ENCODE results near the gene SYT15B.
"Not testable (repeated sequence)": the region's sequence is repeated elsewhere in the genome, so short reads cannot be mapped to it uniquely, and the experiment has no call there.

Gene SYT15B

DNA sequence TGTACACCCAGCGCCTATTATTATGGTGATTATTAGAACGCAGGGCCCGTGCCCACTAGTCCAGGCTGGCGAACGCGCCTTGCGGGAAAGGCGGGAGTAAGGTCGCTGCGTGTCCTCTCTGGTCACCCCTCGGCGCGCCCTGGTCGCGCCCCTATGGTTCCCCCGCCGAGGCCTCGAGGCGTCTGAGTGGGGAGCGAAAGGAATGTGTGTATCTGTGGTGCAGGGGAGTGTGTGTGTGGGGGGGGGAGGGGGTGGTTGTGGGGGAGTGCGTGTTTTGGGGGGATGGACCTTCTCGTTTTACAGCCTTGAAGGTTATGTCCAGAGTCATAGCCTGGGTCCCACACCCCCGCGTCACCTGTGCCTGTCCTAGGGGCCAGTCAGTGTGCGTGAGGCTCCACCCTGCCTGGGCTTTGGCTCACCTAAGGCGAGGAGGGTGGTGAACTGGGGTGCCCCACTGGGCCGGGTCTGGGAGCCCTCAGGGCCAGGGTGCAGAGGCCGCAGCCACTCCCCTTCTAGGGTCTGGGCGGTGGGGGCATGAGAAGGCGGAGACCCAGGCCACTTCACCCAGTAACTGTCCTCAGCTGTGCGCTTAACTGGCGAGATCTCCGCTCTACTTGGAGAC lies at the start of gene SYT15B:
Gene SYT15B (minus strand): TSS at position 39 of the 622 bp plus-strand sequence. CDS start 952 bp downstream, outside the sequence.
- not testable (repeated sequence) for DNase-seq

DNA sequence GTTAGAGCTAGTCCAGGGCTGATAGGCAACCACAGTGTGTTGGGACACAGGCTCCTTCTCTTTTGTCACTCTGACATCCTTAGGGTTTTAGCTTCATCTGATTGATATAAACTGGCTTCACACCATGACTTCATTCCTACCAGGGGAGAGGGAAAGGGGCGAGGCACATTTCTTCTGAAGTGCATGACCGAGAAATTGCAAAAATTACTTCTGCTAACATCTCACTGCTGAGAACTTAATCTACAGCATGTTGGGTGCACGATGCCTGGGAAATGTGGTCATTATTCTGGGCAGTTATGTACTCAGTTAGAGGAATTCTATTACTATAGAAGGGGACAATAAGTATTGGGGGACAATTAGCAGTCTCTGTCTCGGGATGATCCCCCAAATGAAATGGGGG lies 16.2 kb upstream of the SYT15B start:
- DNase-seq, result not testable (repeated sequence)

DNA sequence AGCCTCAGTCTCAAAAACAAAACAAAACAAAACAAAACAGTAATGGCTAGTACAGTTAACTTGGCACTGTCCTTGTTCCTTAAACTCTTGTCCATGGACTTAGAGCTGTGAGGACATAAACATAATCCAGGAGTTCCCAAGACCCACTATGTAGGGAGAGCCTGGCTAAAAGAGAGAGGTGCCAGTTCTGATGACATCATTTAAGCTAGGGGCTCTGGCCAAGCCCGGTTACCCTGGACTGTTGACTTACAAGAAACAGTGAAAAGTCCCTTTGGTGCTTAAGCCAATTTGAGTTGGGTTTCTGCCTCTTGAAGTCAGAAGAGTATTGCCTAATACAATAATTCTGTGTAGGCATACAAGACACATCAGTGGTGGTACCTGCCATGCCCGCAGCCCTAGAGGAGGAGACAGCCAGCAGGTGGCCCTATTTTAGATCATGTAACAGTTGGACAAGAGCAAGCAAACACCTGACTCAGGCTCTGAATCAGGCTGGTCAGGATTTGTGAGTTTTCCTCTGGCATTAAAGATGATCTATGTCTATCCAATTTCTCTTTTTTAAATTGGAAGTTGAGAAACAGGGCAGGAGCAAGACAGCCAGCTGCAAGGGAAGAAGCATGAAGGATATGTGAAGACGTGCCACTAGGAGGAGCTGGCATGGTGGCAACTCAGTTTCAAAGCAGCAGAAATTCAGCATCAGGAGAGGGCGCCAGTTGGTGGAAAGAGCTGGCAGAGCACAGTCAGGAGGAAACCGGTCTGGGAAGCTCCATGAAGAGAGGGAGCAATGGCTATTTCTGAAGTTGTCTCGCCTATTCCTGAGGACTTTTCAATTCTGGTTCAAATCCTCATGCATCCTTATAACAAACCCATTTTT lies 12.2 kb upstream of the SYT15B start:
- DNase-seq, result not testable (repeated sequence)

DNA sequence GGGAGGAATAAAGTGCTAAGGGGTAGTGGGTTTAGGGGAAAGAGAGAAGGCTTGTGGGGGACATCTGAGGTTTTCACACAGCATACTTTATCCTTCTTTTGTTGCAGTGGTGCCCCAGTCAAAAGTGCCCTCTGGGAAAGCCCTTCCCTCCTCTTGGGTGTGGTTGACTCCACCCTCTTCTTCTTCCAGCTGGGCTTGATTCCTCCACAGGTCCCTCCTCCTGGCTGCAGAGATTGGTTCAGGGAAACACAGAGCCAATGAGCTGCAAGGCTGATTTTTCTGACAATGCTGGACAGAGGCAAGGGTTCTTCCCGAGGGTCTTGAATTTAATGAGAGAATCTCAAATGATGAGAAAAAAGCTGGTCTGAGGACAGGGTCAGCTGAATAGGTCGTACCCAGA lies 7.4 kb upstream of the SYT15B start:
- DNase-seq, result not testable (repeated sequence)

DNA sequence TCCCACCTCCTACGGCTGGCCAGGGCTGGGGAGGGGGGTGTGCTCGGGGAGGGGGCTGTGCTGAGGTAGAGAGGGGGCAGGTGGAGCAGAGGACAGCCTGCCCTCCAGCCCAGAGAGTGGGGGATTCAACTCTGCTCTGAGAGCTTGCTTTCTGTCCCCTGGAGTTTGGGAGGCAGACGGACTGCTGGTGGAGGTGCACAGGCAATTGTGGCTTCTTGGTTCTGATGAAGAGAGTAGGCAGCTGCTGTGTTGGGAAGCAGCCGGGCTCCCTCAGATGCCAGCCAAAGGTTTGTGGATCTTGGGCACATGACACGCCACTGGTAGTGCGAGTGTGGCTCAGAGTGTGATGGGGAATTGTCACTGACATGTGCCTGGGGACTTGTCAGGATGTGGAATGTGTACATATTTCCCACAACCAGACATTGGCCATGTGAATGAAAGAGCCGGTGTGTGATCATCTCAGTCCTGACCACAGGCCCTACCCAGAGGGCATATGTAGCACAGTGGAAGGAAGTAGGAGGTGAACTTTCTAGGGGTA lies 5.3 kb upstream of the SYT15B start:
- not testable (repeated sequence) for DNase-seq

GRCh38 chr10:47768085-47768484 lies 4.7 kb upstream of the SYT15B start:
- DNase-seq, result not testable (repeated sequence)

GRCh38 chr10:47767236-47767635 lies 3.8 kb upstream of the SYT15B start:
- DNase-seq, result not testable (repeated sequence)

DNA sequence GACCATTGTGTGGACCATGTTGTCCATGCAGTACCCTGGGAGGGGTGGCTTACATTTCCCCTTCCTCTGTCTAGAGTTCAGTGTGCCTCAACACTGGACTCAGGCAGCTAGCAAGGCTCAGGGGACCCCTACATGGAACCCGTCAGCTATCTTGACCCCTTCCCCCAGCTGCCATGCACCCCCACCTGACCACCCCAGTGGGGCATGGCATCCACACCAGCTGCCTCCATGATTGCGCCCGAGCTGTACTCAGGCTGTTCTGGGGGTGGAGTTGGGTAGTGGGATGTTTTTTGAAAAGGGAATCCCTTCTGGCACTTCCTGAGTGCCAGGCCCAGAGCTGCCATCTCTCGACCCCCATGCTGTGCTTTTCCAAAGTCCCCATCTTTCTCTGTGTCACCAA lies 1.8 kb upstream of the SYT15B start:
- DNase-seq, result not testable (repeated sequence)

DNA sequence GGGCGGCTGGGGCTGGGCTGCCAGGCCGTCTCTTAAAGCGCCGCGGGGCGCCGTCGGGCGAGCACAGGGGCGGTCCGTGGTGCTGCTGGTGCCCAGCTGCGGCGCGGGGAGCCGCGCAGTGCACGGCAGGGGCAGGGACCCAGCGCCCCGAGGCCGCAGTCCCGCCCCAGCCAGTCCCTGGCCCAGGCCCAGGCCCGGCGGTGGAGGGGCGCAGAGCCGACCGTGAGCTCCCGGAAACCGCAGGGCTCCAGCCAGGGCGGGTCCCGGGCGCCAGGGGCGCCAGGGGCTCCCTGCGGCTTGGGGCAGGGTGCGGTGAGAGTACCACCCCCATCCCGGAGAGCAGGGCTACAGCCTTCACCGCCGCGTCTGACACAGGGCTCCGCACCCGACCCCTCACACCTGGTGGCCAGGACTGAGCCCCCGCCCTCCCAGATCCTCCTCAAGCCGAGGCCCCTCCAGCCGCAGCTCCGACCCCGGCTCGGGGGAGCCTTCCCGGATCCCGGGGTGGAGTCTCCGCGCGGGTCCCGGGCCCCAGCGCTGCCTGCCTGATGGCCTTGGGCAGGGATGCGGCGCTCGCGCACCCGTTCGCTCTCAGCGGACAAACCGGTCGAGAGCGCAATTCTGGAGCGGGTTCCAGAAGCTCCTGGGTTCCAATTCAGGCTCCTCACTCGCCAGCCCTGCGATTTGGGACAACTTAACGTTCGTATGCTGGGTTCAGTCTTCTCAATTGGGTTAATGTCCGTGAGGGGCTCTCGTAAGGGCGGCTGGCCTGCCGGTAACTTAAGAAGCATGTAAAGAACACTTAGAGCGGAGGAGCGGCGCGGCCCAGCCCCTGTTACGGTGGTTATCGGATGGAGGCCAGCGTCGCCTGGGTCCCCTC lies 478 bp downstream of the SYT15B start:
- not testable (repeated sequence) for DNase-seq

- not testable (repeated sequence) for DNase-seq
These were observed 4.5 kb downstream of the SYT15B start for GRCh38 chr10:47758855-47759254.

DNA sequence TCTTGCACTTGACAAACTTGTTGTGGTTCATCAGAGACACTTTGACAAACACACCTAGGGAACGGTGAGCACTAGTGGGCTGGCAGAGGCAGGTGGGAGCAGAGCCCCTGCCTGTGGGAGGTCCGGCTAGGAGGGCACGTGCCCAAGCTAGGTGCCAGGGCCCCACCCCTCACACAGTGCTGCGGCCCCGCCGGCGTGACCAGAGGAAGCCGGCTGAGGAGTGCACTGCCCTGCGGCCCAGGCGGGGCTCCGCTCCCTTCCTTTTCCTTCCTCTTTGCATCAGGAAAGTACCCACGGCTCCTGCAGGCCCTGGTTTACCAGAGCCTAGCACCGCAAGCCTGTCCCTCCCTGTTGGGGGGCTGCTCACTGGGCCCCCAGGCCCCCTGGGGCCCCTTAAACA lies 7.2 kb downstream of the SYT15B start:
- not testable (repeated sequence) for DNase-seq

- not testable (repeated sequence) for DNase-seq
These were observed 9.5 kb downstream of the SYT15B start for GRCh38 chr10:47753871-47754270.

GRCh38 chr10:47753176-47753575 lies 10.2 kb downstream of the SYT15B start:
- not testable (repeated sequence) for DNase-seq

DNA sequence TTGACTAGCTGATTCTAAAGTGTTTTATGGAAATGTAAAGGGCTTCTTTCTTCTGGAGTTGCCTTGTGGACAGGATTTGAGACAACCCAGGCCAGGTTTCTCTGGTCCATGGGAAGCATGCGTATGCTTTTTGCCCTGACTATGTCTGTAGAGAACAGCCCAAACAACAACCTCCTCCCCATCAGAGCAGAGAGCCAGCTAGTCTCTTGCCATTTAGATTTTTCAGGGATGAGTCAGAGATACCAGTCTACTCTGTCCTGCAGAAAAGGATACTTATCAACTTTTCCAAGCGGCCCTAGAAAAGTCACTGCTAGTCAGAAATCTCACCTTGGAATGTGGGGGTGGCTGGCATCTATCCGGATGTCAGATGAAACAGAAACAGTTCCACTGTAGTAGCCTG lies 11.6 kb downstream of the SYT15B start:
- DNase-seq, result not testable (repeated sequence)

DNA sequence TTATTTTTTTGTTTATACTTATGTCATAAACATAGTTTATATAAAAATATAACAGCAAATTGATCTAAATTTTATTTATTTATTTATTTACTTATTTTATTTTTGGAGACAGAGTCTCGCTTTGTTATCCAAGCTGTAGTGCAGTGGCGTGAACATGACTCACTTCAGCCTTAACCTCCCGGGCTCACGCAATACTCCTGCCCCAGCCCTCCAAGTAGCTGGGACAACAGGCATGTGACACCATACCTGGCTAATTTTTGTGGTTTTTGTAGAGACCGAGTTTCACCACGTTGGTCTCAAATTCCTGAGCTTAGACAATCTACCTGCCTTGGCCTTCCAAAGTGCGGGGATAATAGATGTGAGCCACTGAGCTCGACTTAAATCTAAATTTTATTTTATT lies 13.0 kb downstream of the SYT15B start:
- DNase-seq, result not testable (repeated sequence)

- not testable (repeated sequence) for DNase-seq
These were observed 16.5 kb downstream of the SYT15B start for GRCh38 chr10:47746780-47747376.

DNA sequence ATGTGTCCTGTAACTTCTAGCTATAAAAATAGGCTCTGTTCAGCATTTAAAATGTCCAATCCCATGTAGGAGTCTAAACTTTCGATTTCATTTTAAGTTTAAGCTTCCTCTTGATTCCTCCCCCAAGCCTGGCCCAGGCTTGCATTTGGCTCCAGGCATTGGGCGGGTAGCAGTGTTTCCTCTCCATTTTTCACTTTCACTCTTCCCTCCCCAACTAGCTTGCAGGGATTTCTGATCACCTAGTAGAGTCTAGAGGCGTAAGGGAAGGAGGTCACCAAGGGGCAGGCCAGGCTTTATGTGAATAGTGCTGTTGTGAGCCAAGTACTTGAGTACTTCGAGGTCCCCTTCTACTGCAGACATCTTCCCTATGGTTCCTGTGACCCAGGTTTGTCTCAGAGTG lies 18.5 kb downstream of the SYT15B start:
- DNase-seq, result not testable (repeated sequence)

DNA sequence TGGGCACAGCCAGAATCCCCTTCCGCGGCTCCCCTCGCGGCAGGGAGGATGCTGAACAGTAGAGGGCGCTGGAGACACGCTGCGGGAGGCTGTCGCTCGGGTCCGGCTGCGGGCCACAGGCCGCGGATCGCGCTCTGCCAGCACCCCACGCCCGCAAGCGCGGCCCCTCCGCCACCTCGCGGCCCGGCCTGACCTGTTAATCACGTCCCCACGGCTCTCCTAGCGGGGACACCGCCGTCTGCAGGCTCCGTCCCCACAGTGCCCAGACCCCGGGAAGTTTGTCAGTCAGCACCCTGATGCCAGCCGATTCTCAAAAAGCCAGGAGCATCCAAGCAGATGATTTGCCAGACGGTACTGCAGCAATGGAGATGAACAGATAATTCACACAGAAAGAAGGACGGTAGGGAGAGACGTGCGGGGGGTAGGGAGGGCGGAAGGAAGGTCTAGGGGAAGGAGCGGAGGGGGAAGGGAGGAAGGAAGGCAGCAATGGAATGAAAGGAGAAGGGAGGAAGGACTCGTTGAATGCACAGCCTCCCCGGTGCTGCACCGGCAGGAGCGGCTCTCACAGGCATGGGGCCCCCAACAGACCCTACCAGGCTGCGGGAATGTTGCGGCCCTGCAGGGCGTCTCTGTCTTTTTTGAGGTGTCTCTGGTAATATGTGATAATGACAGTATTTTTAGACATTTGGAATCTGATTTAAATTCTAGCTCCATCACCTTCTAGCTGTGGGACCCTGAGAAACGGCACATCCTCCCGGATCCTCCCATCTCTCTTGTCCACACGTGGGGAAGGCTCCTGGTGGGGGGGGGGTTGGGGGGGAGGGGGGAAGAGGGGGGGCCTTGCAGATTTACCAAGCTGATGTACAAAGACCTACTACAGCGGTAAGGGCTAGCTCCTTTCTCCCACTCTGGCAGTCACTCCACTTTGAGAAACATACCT lies 19.5 kb downstream of the SYT15B start:
- peak; percentile 16 for DNase-seq

- DNase-seq, result not testable (repeated sequence)
These were observed 22.5 kb downstream of the SYT15B start for GRCh38 chr10:47740868-47741267.

- not testable (repeated sequence) for DNase-seq
These were observed 32.5 kb downstream of the SYT15B start for GRCh38 chr10:47730911-47731310.

GRCh38 chr10:47725740-47726139 lies 37.7 kb downstream of the SYT15B start:
- not testable (repeated sequence) for DNase-seq
